ENCODE data around the gene KLHL4. TPM values are rescaled to one million over a fixed set of nuclear protein-coding genes. Genes with fewer than 3 reads are reported as not detected.
"Not testable (repeated sequence)": the region's sequence is repeated elsewhere in the genome, so short reads cannot be mapped to it uniquely, and the experiment has no call there.

KLHL4 gene
- total RNA-seq, 1 donor from 2014 or later, result 0.17 TPM

DNA sequence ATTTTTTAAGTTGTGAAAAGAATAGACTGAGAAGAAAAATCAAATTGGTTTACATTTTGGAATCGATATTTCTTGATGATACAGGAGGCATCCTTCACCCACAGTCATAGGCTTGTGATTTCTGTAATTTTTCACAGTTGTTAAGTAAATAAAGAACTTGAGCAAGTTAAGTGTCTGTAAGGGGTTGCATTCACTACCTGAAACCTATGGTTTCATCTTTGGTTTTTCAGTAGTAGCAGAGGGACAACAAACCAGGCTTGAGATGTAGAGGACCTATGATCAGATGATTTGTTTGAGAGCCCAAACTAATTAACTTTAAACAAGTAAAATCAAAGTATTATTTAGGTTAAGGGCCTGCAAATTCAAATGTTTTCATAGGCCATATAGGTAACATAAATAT, 175.6 kb downstream of the KLHL4 start:
- Mint-ChIP-seq H3K4me1 (peaks cover 6% of the 10 kb centered on the region), H3K36me3 (no peaks in the 10 kb centered on the region), H3K27me3 (ENCODE audit: insufficient read depth, low read depth) (no peaks in the 10 kb centered on the region), H3K9me3 (peaks cover 5% of the 10 kb centered on the region), H3K27ac (no peak overlapping the region), H3K4me3 (no peak overlapping the region)
- Histone ChIP-seq H3K79me2 (ENCODE audit: low read depth) (no peaks in the 10 kb centered on the region), H3F3A (ENCODE audit: low read depth) (no peaks in the 10 kb centered on the region), H3K27ac (no peak overlapping the region), H3K9ac (no peak overlapping the region), H3K4me2 (no peak overlapping the region), H3K9me3 (ENCODE audit: low read depth) (no peaks in the 10 kb centered on the region), H3K27me3 (no peaks in the 10 kb centered on the region), H3K4me3 (no peak overlapping the region), H4K20me1 (ENCODE audit: low read depth) (no peaks in the 10 kb centered on the region), H3K4me1 (no peaks in the 10 kb centered on the region), H3K36me3 (no peaks in the 10 kb centered on the region), H2AFZ (replicated peaks) (no peak overlapping the region)
- no peak for TF ChIP-seq EZH2phosphoT487 (IDR thresholded peaks at IDR 0.05)
- TF ChIP-seq, protein P1, sequence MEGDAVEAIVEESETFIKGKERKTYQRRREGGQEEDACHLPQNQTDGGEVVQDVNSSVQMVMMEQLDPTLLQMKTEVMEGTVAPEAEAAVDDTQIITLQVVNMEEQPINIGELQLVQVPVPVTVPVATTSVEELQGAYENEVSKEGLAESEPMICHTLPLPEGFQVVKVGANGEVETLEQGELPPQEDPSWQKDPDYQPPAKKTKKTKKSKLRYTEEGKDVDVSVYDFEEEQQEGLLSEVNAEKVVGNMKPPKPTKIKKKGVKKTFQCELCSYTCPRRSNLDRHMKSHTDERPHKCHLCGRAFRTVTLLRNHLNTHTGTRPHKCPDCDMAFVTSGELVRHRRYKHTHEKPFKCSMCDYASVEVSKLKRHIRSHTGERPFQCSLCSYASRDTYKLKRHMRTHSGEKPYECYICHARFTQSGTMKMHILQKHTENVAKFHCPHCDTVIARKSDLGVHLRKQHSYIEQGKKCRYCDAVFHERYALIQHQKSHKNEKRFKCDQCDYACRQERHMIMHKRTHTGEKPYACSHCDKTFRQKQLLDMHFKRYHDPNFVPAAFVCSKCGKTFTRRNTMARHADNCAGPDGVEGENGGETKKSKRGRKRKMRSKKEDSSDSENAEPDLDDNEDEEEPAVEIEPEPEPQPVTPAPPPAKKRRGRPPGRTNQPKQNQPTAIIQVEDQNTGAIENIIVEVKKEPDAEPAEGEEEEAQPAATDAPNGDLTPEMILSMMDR (IDR thresholded peaks at IDR 0.05), result no peak
- TF ChIP-seq EZH2 (IDR thresholded peaks at IDR 0.05), result no peak
- DNase-seq (ENCODE audit: low spot score), result no peak

- Histone ChIP-seq H3K9me3 (ENCODE audit: low read depth) (no peaks in the 10 kb centered on the region), H2AFZ (replicated peaks) (no peak overlapping the region), H3K4me2 (no peak overlapping the region), H3K4me1 (no peaks in the 10 kb centered on the region), H3K79me2 (ENCODE audit: low read depth) (no peaks in the 10 kb centered on the region), H3K27me3 (no peaks in the 10 kb centered on the region), H3K27ac (no peak overlapping the region), H3F3A (ENCODE audit: low read depth) (no peaks in the 10 kb centered on the region), H4K20me1 (ENCODE audit: low read depth) (no peaks in the 10 kb centered on the region), H3K9ac (no peak overlapping the region), H3K4me3 (no peak overlapping the region), H3K36me3 (no peaks in the 10 kb centered on the region)
- Mint-ChIP-seq H3K9me3 (no peaks in the 10 kb centered on the region), H3K36me3 (no peaks in the 10 kb centered on the region), H3K4me1 (no peaks in the 10 kb centered on the region), H3K27ac (no peak overlapping the region), H3K4me3 (no peak overlapping the region), H3K27me3 (ENCODE audit: insufficient read depth, low read depth) (no peaks in the 10 kb centered on the region)
- DNase-seq (ENCODE audit: low spot score), result no peak
- TF ChIP-seq EZH2phosphoT487 (IDR thresholded peaks at IDR 0.05) (no peak), EZH2 (IDR thresholded peaks at IDR 0.05) (no peak)
- TF ChIP-seq, protein P1 (IDR thresholded peaks at IDR 0.05), result no peak
Measured at GRCh38 chrX:87697409-87697808, 179.8 kb downstream of the KLHL4 start.

DNA sequence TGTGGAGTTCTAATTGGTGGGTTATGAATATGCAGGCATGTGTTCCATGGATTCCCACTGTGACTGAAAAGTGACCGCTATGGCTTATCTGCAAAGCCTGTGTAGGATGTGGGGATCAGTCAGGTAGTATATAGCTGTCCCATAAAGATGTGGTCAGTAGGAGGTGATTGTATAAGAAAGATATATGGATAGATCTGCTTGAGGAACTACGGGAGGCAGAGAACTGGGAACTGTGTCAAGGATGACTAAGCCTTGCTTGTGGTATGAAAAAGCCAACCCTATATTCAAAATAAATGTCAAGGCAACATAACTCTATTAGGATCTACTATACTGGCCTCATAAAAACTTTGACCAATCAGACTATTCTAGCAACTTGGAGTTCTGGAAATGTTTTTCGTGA, 185.2 kb downstream of the KLHL4 start:
- Histone ChIP-seq H3K27me3 (no peaks in the 10 kb centered on the region), H3K4me1 (no peaks in the 10 kb centered on the region), H3K4me2 (no peak overlapping the region), H3F3A (ENCODE audit: low read depth) (no peaks in the 10 kb centered on the region), H4K20me1 (ENCODE audit: low read depth) (no peaks in the 10 kb centered on the region), H3K4me3 (no peak overlapping the region), H3K79me2 (ENCODE audit: low read depth) (no peaks in the 10 kb centered on the region), H3K9me3 (ENCODE audit: low read depth) (no peaks in the 10 kb centered on the region), H3K36me3 (no peaks in the 10 kb centered on the region), H3K27ac (no peak overlapping the region), H2AFZ (replicated peaks) (no peak overlapping the region), H3K9ac (no peak overlapping the region)
- no peaks in the 10 kb centered on the region for H3K4me1 Mint-ChIP-seq
- no peaks in the 10 kb centered on the region for H3K27me3 Mint-ChIP-seq (ENCODE audit: insufficient read depth, low read depth)
- DNase-seq (ENCODE audit: low spot score), result no peak
- H3K9me3 Mint-ChIP-seq, result peaks cover 7% of the 10 kb centered on the region
- no peak overlapping the region for H3K27ac Mint-ChIP-seq
- H3K4me3 Mint-ChIP-seq, result no peak overlapping the region
- no peaks in the 10 kb centered on the region for H3K36me3 Mint-ChIP-seq
- no peak for TF ChIP-seq EZH2 (IDR thresholded peaks at IDR 0.05)
- TF ChIP-seq, protein P1 (IDR thresholded peaks at IDR 0.05), result no peak
- TF ChIP-seq EZH2phosphoT487 (IDR thresholded peaks at IDR 0.05), result no peak

DNA sequence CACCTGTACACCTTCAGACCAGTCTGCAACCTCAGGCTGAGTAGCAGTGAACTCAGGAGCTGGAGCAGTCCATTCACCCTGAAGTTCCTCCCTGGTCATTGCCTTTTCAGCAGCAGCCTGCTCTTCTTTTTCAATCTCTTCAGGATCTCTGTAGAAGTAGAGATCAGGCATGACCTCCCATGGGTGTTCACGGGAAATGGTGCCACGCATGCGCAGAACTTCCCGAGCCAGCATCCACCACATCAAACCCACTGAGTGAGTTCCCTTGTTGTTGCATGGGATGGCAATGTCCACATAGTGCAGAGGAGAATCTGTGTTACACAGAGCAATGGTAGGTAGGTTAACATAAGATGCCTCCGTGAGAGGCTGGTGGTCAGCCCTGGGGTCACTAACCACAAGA, 185.9 kb downstream of the KLHL4 start:
- not testable (repeated sequence) for H3K79me2 ChIP-seq (ENCODE audit: low read depth); H3K4me3 Mint-ChIP-seq; H3K9me3 ChIP-seq (ENCODE audit: low read depth); H2AFZ ChIP-seq (replicated peaks); H3K9ac ChIP-seq; H3K4me1 ChIP-seq; H3K4me3 ChIP-seq; H4K20me1 ChIP-seq (ENCODE audit: low read depth); H3F3A ChIP-seq (ENCODE audit: low read depth); H3K4me1 Mint-ChIP-seq; H3K36me3 ChIP-seq; H3K36me3 Mint-ChIP-seq; H3K27ac ChIP-seq; H3K27me3 Mint-ChIP-seq (ENCODE audit: insufficient read depth, low read depth); DNase-seq (ENCODE audit: low spot score); H3K4me2 ChIP-seq; H3K27me3 ChIP-seq; H3K27ac Mint-ChIP-seq
- H3K9me3 Mint-ChIP-seq, result peaks cover 12% of the 10 kb centered on the region
